HCT116 (cell line): ENCODE measurements around the gene MAP4K4. TPM values are rescaled to one million over a fixed set of nuclear protein-coding genes. Genes with fewer than 3 reads are reported as not detected.

ENCODE experiments used
- ATAC-seq: fragments of 200-7000 bp; cut with Tn5 transposase; 2 replicates; pipeline ENCODE4 v1.9.1; 2020; ENCODE audit warnings: mild to moderate bottlenecking, moderate library complexity
- BruUV-seq: library from RNA; stranded (reverse); fragments of 400-500 nt; replicated peaks from 2 replicates; lab custom pipeline; 2021; lab: Mats Ljungman, UMichigan
- CTCF ChIA-PET: fragments of 300-600 bp; sonication (Branson Sonifier 250); formaldehyde crosslinking; loops from one replicate; lab custom pipeline; 2021; ENCODE audit warnings: antibody characterized with exemption; lab: Charles Lee
- POLR2A ChIA-PET: fragments of 300-600, 350-600 bp; sonication (Branson Sonifier 250); formaldehyde crosslinking; loops from one replicate; lab custom pipeline; 2021; ENCODE audit warnings: antibody characterized with exemption; lab: Charles Lee
- RAD21 ChIA-PET, 2 experiments: fragments of 300-600 bp; sonication (Branson Sonifier 250); formaldehyde crosslinking; loops; one replicate each; lab custom pipeline; 2023; ENCODE audit warnings: low total read pairs in 2 of 2; ENCODE audit not compliant: uncharacterized antibody in 2 of 2, unreplicated experiment in 2 of 2, low non-redundant PET in 1 of 2; lab: Charles Lee
- DNase-seq: peaks from one replicate; pipeline ENCODE4 v3.0.0-alpha.2; 2010; ENCODE audit warnings: low read depth, low spot score
- H2AFZ ChIP-seq: fragments of 200-600 bp; shearing (Covaris generic), sonication (generic); 2 replicates; pipeline ENCODE4 v1.6.1; 2017; ENCODE audit warnings: low read depth, mixed run types, mixed read lengths, antibody characterized with exemption, low read length; ENCODE audit not compliant: poor library complexity, severe bottlenecking
- H3K27ac ChIP-seq: 2 replicates; pipeline ENCODE4 v1.5.1; 2012; ENCODE audit warnings: low read depth, low read length
- H3K27me3 ChIP-seq: fragments of 200-600 bp; sonication (generic); 2 replicates; pipeline ENCODE4 v1.6.1; 2016; ENCODE audit warnings: mixed run types, low read length, mixed read lengths; ENCODE audit not compliant: insufficient read depth
- H3K36me3 ChIP-seq, 2 experiments: fragments of 200-500 bp in 1 of 2; fragments of 200-600 bp in 1 of 2; sonication (Bioruptor generic) in 1 of 2; sonication (generic) in 1 of 2; 2 replicates each; pipeline versions ENCODE4 v1.5.1 to v1.6.1; 2014 to 2016; ENCODE audit warnings: low read length in 2 of 2, inconsistent platforms in 1 of 2, mixed read lengths in 1 of 2, mixed run types in 1 of 2; ENCODE audit not compliant: insufficient read depth in 2 of 2, control insufficient read depth in 1 of 2
- H3K4me1 ChIP-seq, 2 experiments: fragments of 200-600 bp in 1 of 2; sonication (generic) in 1 of 2; 2 replicates each; pipeline versions ENCODE4 v1.5.1 to v1.6.1; 2012 to 2017; ENCODE audit warnings: low read length in 2 of 2, inconsistent platforms in 1 of 2, mild to moderate bottlenecking in 1 of 2, mixed read lengths in 1 of 2, mixed run types in 1 of 2, moderate library complexity in 1 of 2; ENCODE audit not compliant: insufficient read depth in 2 of 2, control insufficient read depth in 1 of 2
- H3K4me2 ChIP-seq: fragments of 200-600 bp; sonication (generic); 2 replicates; pipeline ENCODE4 v1.6.1; 2017; ENCODE audit warnings: mixed run types, low read length, mixed read lengths
- H3K4me3 ChIP-seq, 2 experiments: fragments of 200-600 bp in 1 of 2; sonication (generic) in 1 of 2; replicated peaks in 1 of 2; 2 replicates each; pipeline ENCODE4 v1.5.1; 2011 to 2016; ENCODE audit warnings: low read length in 2 of 2, control low read depth in 1 of 2, low read depth in 1 of 2, mild to moderate bottlenecking in 1 of 2, mixed read lengths in 1 of 2, mixed run types in 1 of 2
- H3K79me2 ChIP-seq: fragments of 200-600 bp; sonication (generic); 2 replicates; pipeline ENCODE4 v1.6.1; 2017; ENCODE audit warnings: mild to moderate bottlenecking, mixed run types, low read length, moderate library complexity, mixed read lengths; ENCODE audit not compliant: insufficient read depth
- H3K9ac ChIP-seq: fragments of 200-600 bp; sonication (generic); 2 replicates; pipeline ENCODE4 v1.6.1; 2016; ENCODE audit warnings: low read length, mixed read lengths
- H3K9me2 ChIP-seq: fragments of 200-600 bp; sonication (generic), shearing (Covaris generic); 2 replicates; pipeline ENCODE4 v1.6.1; 2017; ENCODE audit warnings: mixed run types, mild to moderate bottlenecking, moderate library complexity; ENCODE audit not compliant: insufficient read depth
- H3K9me3 ChIP-seq, 2 experiments: fragments of 200-500 bp in 1 of 2; fragments of 200-600 bp in 1 of 2; sonication (Bioruptor generic) in 1 of 2; sonication (generic) in 1 of 2; 2 replicates each; pipeline ENCODE4 v1.6.1; 2014 to 2017; ENCODE audit warnings: low read length in 2 of 2, mixed read lengths in 2 of 2, inconsistent platforms in 1 of 2, low read depth in 1 of 2, mild to moderate bottlenecking in 1 of 2, mixed run types in 1 of 2, moderate library complexity in 1 of 2; ENCODE audit not compliant: control insufficient read depth in 1 of 2, insufficient read depth in 1 of 2
- H4K20me1 ChIP-seq: fragments of 200-600 bp; sonication (generic), shearing (Covaris generic); 2 replicates; pipeline ENCODE4 v1.6.1; 2017; ENCODE audit warnings: mixed run types, mild to moderate bottlenecking, moderate library complexity; ENCODE audit not compliant: insufficient read depth
- EGR1 ChIP-seq: IDR thresholded peaks from 2 replicates; pipeline ENCODE4 v1.6.1; 2012; ENCODE audit warnings: low read depth
- EZH2 ChIP-seq: fragments of 200-600 bp; sonication (generic); IDR thresholded peaks from 2 replicates; pipeline ENCODE4 v1.6.1; 2017; ENCODE audit warnings: antibody characterized with exemption, mixed run types
- MAX ChIP-seq: IDR thresholded peaks from 2 replicates; pipeline ENCODE4 v1.6.1; 2012
- POLR2A ChIP-seq: IDR thresholded peaks from 2 replicates; pipeline ENCODE4 v1.7.0; 2011; ENCODE audit warnings: borderline replicate concordance; ENCODE audit not compliant: insufficient read depth, insufficient read length; ENCODE audit errors: extremely low read depth
- POLR2AphosphoS5 ChIP-seq: IDR thresholded peaks from 2 replicates; pipeline ENCODE4 v1.6.1; 2011; ENCODE audit warnings: mild to moderate bottlenecking, low read depth, low read length, moderate library complexity
- RAD21 ChIP-seq: IDR thresholded peaks from 2 replicates; pipeline ENCODE4 v1.6.1; 2012; ENCODE audit warnings: low read depth, mild to moderate bottlenecking
- SP1 ChIP-seq: IDR thresholded peaks from 2 replicates; pipeline ENCODE4 v1.6.1; 2012; ENCODE audit warnings: low read depth
- TCF7L2 ChIP-seq: IDR thresholded peaks from 2 replicates; pipeline ENCODE4 v1.7.0; 2011; ENCODE audit warnings: borderline replicate concordance, inconsistent platforms; ENCODE audit not compliant: insufficient read depth, insufficient read length; ENCODE audit errors: extremely low read depth
- ZFX ChIP-seq: fragments of 450-650 bp; IDR thresholded peaks from 2 replicates; pipeline ENCODE4 v1.6.1; 2017
- ZNF274 ChIP-seq: fragments of 200-500 bp; sonication (Bioruptor generic); IDR thresholded peaks from 2 replicates; pipeline ENCODE4 v1.6.1; 2014; ENCODE audit warnings: mild to moderate bottlenecking, low read depth, low read length, inconsistent platforms
- intact Hi-C: fragments of 100-400 bp; cut with micrococcal nuclease; formaldehyde crosslinking; loops from 2 replicates; pipeline ENCODE4 v1.10.0; 2022
- total RNA-seq: library from RNA; stranded (reverse); gene quantifications from one replicate; pipeline ENCODE4 v1.2.1, GENCODE V29; 2021; ENCODE audit not compliant: unreplicated experiment

Gene MAP4K4
- total RNA-seq, 1 experiment from 2014 or later: 62.3 TPM

DNA sequence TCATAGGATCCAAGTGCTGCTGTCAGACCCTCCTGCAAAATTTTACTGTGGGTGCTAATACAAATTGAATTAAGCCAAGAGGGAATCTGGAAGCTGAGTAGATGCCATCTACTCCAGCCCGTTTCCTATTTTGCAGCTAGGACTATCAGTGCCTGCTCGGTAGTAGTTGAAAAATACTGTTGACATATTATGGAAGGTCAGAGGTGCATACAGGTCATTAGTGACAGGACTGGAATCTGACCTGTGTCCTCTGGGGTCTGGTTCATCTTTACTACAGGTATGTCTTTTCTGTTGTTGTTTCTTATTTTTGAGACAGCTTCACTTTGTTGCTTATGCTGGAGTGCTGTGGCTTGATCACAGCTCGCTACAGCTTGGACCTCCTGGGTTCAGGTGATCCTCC is 58.8 kb downstream of the MAP4K4 start:
- ATAC-seq (no peak), DNase-seq (no peak)
- no peaks in the 10 kb centered on the region for H3K9me2 ChIP-seq
- no peak overlapping the region for H3K27ac ChIP-seq
- no TSS peak for BruUV-seq
- H2AFZ ChIP-seq: no peak overlapping the region
- H3K4me2 ChIP-seq: no peak overlapping the region
- no peaks in the 10 kb centered on the region for H3K36me3 ChIP-seq
- no peaks in the 10 kb centered on the region for H3K27me3 ChIP-seq
- no peaks in the 10 kb centered on the region for H3K9me3 ChIP-seq
- TF ChIP-seq POLR2A (no peak), ZFX (no peak), POLR2AphosphoS5 (no peak)
- TF ChIP-seq, all 23 proteins: peak for 0
- intact Hi-C loops: no loop called here
- Histone ChIP-seq H3K4me1 (peaks cover 5 to 20% of the 10 kb centered on the region in 2 experiments; a peak in 3 of 4 replicates), H4K20me1 (peaks cover 3% of the 10 kb centered on the region; the same call in 1 of the 2 replicates), H3K4me3 (no peak overlapping the region), H3K9ac (no peak overlapping the region), H3K79me2 (peaks cover 84% of the 10 kb centered on the region)
- ChIA-PET RAD21 (no interaction called here), POLR2A (no interaction called here), CTCF (interaction anchor here (1.2 kb wide), 1 partner anchor 415 kb away, joined by 4 read pairs; no protein-coding TSS in a partner anchor)

- intact Hi-C loops: no loop called here
- Histone ChIP-seq H4K20me1 (peaks cover 3% of the 10 kb centered on the region; the same call in 1 of the 2 replicates), H3K27me3 (no peaks in the 10 kb centered on the region), H3K4me1 (peaks cover 5 to 33% of the 10 kb centered on the region in 2 experiments; a peak in 3 of 4 replicates), H3K9ac (no peak overlapping the region), H3K9me3 (no peaks in the 10 kb centered on the region), H3K36me3 (no peaks in the 10 kb centered on the region), H3K79me2 (peaks cover 84% of the 10 kb centered on the region), H3K4me2 (peak overlapping the region; percentile 75), H3K4me3 (no peak overlapping the region; a peak in 1 of 4 replicates), H3K27ac (no peak overlapping the region), H2AFZ (no peak overlapping the region), H3K9me2 (no peaks in the 10 kb centered on the region)
- CTCF ChIA-PET: no interaction called here
- RAD21 ChIA-PET: no interaction called here
- TF ChIP-seq TCF7L2 (no peak), MAX (no peak), EGR1 (no peak), EZH2 (no peak), SP1 (no peak), POLR2A (no peak), RAD21 (no peak), ZNF274 (no peak)
- no TSS peak for BruUV-seq
- ATAC-seq (no peak), DNase-seq (no peak)
- POLR2A ChIA-PET: no interaction called here
Observed at GRCh38 chr2:101758001-101758400, 60.5 kb downstream of the MAP4K4 start.
